CD4-positive, alpha-beta T cell treated with Interferon gamma for 1 hour (primary cell): ENCODE results near the gene TMSB4X.
A peak's percentile ranks its signal among the peaks of the same experiment; 100 is the strongest.
"Not testable (repeated sequence)": the region's sequence is repeated elsewhere in the genome, so short reads cannot be mapped to it uniquely, and the experiment has no call there.

Experiments used
- DNase-seq: peaks from one replicate; pipeline ENCODE4 v3.0.0-alpha.2; 2020

The TMSB4X gene

DNA sequence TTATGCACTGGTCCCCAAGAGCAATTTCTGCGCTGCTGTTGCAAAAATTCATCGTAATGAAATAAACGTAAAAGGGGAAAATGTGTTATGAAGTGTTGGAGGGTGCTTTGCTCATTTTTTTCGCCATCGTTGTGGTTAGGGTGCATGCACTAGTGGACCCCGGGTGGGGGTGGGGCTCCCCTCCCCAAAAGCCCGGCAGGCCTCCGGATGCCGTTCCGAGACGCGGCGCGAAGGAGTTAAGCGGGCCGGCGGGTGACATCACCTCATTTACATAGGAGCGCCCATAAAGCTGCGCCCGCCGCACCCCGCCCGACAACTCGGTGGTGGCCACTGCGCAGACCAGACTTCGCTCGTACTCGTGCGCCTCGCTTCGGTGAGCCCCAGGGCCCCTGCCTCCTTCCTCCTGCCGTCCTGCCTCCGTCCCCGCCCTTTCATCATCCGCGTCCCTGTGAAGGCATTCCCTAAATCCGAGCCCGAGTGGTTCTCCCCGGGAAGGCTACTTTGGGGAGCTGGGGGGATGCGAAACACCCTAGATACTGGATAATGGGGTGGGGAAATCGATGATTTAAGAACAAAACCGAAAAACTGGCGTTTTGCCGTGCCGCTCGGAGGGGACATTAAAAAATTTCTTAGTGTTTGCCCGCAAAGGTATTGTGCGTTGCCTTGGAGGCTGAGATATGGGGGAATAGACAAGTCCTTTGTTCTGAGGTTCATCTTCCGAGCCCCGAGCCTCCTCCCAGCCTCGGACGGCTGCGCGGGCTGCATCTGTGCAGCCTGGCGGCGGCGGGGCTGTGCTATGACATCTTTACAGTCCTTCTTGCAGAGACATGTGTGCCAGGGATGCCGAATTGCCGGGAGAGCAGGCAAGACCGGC is at the start of gene TMSB4X:
Gene TMSB4X, plus strand, starts transcription at position 315 of the 874 bp plus-strand sequence.
- DNase-seq, result peak; percentile 87

GRCh38 chrX:12929701-12930100 is 45.2 kb upstream of the TMSB4X start:
- no peak for DNase-seq

DNA sequence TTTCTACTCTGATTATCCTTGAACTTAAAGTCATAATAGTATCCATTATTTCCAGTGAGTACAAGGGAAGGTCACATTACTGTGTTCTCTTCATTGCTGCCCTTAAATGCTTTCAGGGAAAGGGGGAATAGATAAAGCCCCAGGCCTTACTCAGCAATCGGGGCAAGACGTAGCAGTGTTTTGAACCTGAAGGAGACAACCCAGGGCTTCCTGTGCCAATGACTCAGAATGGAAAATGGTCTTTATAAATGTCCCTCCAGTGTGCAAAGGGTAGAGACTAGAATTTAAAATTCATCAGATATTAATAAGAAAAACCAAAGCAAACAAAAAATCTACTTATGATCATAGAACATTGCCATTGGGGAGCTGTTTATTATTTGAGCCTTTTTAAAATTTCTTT is 44.8 kb upstream of the TMSB4X start:
- no peak for DNase-seq

GRCh38 chrX:12932244-12932643 is 42.7 kb upstream of the TMSB4X start:
- no peak for DNase-seq

DNA sequence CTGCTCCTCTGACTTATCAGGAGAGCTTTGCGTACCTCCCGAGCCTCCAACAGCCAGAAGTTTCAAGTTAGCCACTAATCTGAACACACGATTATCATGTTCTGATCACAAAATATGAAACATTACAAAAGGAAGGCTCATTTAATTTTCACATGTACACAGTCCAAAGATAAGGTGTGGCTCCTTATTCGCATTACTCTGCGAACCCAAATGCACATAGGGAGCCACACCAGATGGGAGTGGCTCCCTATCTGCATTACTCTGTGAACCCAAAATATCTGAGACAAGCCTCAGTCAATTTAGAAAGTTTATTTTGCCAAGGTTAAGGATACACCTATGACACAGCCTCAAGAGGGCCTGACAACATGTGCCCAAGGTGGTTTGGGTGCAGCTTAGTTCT is 40.1 kb upstream of the TMSB4X start:
- no peak for DNase-seq

DNA sequence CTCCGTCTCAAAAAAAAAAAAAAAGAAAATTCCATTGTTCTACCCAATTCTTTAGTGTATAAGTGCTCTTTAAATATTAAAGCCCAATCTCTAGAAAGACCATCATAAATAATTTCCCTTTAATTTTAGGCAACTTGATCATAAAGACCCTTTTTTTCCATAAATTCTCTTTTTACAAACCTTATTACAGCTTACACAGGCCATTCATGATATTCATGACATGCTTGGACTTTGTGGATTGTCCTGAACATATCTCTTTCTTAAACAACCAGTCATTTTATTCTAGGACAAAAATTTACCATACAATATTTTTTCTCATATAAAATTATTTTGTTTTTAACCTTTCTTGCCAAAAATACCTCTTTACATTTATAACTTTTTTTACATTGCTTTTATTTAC is 38.0 kb upstream of the TMSB4X start:
- no peak for DNase-seq

DNA sequence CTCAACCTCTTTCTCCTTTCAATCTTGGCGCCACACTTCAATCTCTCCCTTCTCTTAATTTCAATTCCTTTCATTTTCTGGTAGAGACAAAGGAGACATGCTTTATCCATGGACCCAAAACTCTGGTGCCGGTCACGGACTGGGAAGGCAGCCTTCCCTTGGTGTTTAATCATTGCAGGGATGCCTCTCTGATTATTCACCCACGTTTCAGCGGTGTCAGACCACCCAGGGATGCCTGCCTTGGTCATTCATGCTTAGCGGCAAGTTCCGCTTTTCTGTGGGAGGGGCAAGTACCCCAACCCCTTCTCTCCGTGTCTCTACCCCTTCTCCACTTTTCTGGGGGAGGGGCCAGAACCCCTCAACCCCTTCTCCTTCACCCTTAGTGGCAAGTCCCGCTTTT is 34.4 kb upstream of the TMSB4X start:
- not testable (repeated sequence) for DNase-seq

- DNase-seq, result not testable (repeated sequence)
Measured at GRCh38 chrX:12943592-12943991, 31.3 kb upstream of the TMSB4X start.

GRCh38 chrX:12944452-12944851 is 30.5 kb upstream of the TMSB4X start:
- DNase-seq, result not testable (repeated sequence)

DNA sequence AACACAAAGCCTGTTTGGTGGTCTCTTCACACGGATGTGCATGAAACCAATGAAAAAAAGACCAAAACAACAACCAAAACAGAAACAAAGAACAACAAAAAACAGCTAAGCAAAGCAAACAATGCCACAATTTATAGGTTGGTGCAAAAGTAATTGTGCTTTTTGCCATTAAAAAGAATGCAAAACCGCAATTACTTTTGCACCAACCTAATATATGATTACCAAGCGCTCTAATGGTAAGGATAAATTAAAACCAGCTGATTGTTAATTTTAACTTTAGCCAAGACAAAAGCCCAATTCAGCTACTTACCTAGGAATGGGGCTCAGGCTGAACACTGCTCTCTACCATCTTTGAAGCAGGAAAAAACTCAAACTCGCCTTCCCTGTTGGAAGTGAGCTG is 29.4 kb upstream of the TMSB4X start:
- no peak for DNase-seq

DNA sequence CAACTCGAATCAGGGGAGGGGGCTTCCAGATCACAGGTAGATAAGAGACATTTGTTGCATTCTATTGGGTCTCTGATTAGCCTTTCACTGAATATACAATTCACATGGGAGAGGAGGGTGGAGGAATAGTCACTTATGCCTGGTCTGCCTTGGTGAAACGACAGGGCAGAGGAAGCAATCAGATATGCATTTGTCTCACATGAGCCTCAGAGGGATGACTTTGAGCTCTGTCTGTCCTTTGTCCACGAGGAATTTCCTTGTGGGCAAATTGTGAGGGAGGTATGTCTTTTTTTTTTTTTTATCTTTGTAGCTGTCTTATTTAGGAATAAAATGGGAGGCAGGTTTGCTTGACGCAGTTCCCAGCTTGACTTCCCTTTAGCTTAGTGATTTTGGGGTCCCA is 28.5 kb upstream of the TMSB4X start:
- no peak for DNase-seq

GRCh38 chrX:12946838-12947544 is 27.9 kb upstream of the TMSB4X start:
- peak; percentile 72 for DNase-seq

GRCh38 chrX:12947545-12948235 is 27.2 kb upstream of the TMSB4X start:
- DNase-seq, result no peak

DNA sequence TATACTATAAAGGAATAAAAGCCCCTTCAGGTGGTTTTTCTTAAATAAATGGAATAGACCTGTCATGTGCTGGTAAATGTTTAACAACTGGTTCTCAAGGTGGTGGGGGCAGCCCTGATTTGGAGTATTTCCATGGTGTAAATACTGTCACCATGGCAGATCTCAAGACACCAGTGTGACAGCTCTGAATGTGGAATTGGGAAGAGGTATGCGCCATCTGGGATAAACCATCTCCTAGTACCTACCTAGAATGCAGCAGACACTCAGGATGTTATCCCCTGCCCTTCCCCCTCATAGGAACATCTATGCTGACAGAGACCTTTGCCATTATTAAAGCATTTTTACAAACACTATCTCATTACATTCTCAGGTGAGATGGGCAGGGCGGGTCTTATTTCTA is 26.4 kb upstream of the TMSB4X start:
- DNase-seq, result no peak

DNA sequence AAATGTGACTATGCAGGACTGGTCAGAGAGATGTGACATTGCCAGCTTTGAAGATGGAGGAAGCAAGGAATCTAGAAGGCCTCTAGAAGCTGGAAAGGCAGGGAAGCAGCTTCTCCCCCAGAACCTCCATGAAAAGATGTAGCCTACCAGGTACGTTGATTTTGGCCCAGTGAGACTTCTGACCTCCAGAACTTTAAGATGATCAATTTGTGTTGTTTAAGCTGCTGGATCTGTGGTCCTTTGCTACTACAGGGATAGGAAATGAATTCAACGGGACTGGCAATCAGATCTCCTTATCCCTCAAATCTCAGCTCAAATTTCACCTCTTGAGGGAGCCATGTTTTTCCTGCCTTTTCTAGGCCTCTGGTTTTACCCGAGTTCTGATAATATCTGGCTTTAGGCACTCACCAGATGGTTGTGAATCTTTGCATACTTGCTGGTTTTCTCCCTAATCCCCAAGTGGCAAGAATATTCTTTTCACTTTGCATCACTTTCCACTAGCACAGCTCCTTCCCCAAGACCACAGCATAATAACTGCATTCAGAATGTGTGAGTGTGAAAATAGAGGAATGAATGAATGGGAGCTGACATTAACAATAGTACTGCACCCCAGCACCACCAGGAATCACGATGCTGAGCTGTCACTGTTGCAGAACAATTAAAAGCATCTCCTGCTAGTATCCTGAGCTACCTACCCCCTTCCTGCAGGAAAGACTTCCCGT is 25.5 kb upstream of the TMSB4X start:
- no peak for DNase-seq

- DNase-seq, result peak; percentile 91
Measured at GRCh38 chrX:12949927-12950656, 24.8 kb upstream of the TMSB4X start.

DNA sequence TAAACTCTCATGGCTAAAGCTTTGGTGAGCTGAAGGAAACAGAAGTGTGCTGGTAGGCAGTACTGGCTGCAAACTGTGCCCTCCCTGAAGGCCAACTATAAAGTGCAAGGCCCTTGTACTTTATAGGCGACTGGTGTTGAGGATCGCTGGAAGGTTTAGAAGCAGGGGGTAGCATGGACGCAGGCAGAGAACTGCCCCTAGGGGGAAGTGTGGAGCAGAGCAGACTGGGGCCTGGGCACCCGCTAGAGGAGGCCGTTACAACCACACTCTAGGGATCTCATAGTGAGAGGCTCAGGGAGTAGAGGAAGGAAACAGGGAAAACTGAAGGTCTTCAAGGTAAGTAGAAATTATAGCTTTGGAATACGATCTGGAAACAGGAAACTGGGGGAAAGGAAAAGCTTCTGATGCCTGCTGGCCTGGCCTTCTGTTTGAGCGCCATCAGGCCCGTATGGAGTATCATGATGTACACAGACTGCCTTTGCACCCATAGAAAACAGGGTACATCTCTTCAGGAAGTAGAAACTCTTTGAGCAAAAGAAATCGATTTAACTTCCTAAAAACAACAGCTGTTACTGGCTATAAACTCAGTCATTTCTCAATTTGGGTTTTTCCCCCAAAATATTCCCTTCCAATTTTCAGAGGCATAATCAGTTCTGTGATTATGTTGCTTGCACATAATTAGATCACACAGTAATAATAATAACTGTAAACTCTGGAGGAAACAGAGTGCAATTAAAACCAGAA is 23.9 kb upstream of the TMSB4X start:
- DNase-seq, result peak; percentile 77

DNA sequence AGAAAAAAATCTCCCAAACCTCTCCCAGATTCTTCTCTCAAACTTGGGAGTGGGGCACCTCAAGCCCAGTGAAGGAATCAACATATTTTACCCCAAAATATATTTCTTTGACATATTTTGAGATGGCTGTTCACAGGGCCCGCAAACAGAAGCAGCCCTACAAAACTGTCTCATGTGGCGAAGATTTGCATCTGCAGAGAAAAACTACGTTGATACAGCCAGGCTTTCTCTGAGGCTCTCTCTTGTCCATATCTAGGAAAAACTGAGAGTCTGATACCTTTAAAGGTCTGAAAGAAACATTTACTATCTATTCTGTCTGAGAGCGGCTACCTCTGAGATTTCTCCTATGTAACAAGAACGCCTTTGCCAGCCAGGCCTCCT is 23.3 kb upstream of the TMSB4X start:
- no peak for DNase-seq

- DNase-seq, result no peak
Measured at GRCh38 chrX:12953420-12953819, 21.5 kb upstream of the TMSB4X start.

DNA sequence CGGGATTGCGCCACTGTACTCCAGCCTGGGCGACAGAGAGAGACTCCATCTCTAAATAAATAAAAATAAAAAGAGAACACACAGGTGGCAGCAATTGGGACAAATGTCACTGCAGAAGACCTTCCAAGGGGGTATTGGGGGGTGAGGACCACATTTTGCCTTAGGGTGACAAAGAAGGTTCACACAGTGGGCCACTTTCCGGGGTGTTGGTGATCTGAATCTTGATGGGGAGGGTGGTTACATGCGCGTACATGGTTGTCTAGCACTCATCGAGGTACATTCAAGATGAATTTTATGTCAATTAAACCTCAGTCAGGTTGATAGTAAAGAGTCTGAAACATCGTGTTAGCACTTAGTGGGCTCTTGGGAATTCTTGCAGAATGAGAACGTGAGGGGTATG is 20.5 kb upstream of the TMSB4X start:
- no peak for DNase-seq

- no peak for DNase-seq
Measured at GRCh38 chrX:12954981-12955380, 19.9 kb upstream of the TMSB4X start.
